ENCODE results near the gene BMP8B. TPM values are rescaled to one million over a fixed set of nuclear protein-coding genes. Genes with fewer than 3 reads are reported as not detected.
"Not testable (repeated sequence)": the region's sequence is repeated elsewhere in the genome, so short reads cannot be mapped to it uniquely, and the experiment has no call there.

The BMP8B gene
- total and polyA plus RNA-seq, 4 donors, result 0.08 to 0.19 (median 0.18) TPM

DNA sequence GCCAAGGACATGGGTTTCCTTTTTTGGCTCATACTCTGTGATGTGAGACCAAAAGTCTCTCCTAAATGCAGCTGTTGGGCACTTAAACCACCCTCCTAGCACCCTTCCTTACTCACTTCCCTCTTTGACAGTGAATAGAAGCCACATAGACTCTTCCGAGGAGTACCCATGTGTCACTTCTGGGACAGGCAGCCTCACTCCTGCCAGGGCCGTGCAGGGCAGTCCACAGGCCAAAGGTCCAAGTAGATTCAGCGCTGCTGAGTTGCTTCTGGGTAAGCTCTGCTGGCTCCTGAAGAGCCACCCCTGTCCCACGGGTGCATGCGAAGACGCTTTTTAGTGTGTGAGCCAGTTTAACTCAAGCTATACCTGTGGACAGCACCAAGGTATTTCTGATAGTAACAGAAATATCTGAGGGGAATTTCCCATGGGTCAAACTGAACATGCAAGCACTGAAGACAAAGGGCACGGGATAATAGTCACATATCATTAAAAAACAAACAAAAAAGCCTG, 36.8 kb upstream of the BMP8B start:
- Histone ChIP-seq H3K4me1 (ENCODE audit: control insufficient read depth in 4 of 4, insufficient read depth in 4 of 4, low read length in 3 of 4) (peaks cover 0 to 11% (median 6%) of the 10 kb centered on the region in 4 donors), H3K27me3 (ENCODE audit: control insufficient read depth in 4 of 4, insufficient read depth in 4 of 4, low read length in 3 of 4) (no peaks in the 10 kb centered on the region), H3K4me3 (ENCODE audit: low read depth in 1 of 3, low read length in 3 of 3) (no peak overlapping the region), H3K27ac (ENCODE audit: low read depth in 1 of 2, low read length in 2 of 2) (no peak overlapping the region), H3K36me3 (ENCODE audit: control insufficient read depth in 4 of 4, insufficient read depth in 3 of 4, low read depth in 1 of 4, low read length in 3 of 4) (no peaks in the 10 kb centered on the region), H3K9me3 (ENCODE audit: control insufficient read depth in 4 of 4, low read length in 3 of 4) (no peaks in the 10 kb centered on the region), H3K9ac (ENCODE audit: low read depth in 1 of 2, low read length in 2 of 2) (no peak overlapping the region)
- DNase-seq (ENCODE audit: low spot score), result no peak
- WGBS, result 44% methylated on average over 7 of the region's 7 CpGs
- TF ChIP-seq FOXA2 (IDR thresholded peaks at IDR 0.05) (no peak), NR2F2 (IDR thresholded peaks at IDR 0.05) (no peak), SP1 (IDR thresholded peaks at IDR 0.05) (peak; percentile 62), JUND (IDR thresholded peaks at IDR 0.05) (no peak), HNF4G (IDR thresholded peaks at IDR 0.05) (peak; percentile 74), YY1 (IDR thresholded peaks at IDR 0.05) (no peak), FOXA1 (IDR thresholded peaks at IDR 0.05) (no peak), GABPA (IDR thresholded peaks at IDR 0.05 in 1 of 2, conservative IDR thresholded peaks at IDR 0.05 in 1 of 2) (no peak), RXRA (IDR thresholded peaks at IDR 0.05) (peak; percentile 41 to 64), HNF4A (conservative IDR thresholded peaks at IDR 0.05) (peak; percentile 95), TAF1 (conservative IDR thresholded peaks at IDR 0.05) (no peak), RAD21 (IDR thresholded peaks at IDR 0.05) (peak in 1 of 2 donors; percentile 20), EGR1 (IDR thresholded peaks at IDR 0.05; ENCODE audit: low read depth in 2 of 2) (no peak)
- TF ChIP-seq, protein P1, sequence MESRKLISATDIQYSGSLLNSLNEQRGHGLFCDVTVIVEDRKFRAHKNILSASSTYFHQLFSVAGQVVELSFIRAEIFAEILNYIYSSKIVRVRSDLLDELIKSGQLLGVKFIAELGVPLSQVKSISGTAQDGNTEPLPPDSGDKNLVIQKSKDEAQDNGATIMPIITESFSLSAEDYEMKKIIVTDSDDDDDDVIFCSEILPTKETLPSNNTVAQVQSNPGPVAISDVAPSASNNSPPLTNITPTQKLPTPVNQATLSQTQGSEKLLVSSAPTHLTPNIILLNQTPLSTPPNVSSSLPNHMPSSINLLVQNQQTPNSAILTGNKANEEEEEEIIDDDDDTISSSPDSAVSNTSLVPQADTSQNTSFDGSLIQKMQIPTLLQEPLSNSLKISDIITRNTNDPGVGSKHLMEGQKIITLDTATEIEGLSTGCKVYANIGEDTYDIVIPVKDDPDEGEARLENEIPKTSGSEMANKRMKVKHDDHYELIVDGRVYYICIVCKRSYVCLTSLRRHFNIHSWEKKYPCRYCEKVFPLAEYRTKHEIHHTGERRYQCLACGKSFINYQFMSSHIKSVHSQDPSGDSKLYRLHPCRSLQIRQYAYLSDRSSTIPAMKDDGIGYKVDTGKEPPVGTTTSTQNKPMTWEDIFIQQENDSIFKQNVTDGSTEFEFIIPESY (IDR thresholded peaks at IDR 0.05), result no peak
- TF ChIP-seq, protein P2, sequence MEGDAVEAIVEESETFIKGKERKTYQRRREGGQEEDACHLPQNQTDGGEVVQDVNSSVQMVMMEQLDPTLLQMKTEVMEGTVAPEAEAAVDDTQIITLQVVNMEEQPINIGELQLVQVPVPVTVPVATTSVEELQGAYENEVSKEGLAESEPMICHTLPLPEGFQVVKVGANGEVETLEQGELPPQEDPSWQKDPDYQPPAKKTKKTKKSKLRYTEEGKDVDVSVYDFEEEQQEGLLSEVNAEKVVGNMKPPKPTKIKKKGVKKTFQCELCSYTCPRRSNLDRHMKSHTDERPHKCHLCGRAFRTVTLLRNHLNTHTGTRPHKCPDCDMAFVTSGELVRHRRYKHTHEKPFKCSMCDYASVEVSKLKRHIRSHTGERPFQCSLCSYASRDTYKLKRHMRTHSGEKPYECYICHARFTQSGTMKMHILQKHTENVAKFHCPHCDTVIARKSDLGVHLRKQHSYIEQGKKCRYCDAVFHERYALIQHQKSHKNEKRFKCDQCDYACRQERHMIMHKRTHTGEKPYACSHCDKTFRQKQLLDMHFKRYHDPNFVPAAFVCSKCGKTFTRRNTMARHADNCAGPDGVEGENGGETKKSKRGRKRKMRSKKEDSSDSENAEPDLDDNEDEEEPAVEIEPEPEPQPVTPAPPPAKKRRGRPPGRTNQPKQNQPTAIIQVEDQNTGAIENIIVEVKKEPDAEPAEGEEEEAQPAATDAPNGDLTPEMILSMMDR (IDR thresholded peaks at IDR 0.05; ENCODE audit: low read depth, low read length, missing input control), result no peak
- TF ChIP-seq, protein P3, sequence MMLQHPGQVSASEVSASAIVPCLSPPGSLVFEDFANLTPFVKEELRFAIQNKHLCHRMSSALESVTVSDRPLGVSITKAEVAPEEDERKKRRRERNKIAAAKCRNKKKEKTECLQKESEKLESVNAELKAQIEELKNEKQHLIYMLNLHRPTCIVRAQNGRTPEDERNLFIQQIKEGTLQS (IDR thresholded peaks at IDR 0.05), result no peak
- TF ChIP-seq, protein P4, sequence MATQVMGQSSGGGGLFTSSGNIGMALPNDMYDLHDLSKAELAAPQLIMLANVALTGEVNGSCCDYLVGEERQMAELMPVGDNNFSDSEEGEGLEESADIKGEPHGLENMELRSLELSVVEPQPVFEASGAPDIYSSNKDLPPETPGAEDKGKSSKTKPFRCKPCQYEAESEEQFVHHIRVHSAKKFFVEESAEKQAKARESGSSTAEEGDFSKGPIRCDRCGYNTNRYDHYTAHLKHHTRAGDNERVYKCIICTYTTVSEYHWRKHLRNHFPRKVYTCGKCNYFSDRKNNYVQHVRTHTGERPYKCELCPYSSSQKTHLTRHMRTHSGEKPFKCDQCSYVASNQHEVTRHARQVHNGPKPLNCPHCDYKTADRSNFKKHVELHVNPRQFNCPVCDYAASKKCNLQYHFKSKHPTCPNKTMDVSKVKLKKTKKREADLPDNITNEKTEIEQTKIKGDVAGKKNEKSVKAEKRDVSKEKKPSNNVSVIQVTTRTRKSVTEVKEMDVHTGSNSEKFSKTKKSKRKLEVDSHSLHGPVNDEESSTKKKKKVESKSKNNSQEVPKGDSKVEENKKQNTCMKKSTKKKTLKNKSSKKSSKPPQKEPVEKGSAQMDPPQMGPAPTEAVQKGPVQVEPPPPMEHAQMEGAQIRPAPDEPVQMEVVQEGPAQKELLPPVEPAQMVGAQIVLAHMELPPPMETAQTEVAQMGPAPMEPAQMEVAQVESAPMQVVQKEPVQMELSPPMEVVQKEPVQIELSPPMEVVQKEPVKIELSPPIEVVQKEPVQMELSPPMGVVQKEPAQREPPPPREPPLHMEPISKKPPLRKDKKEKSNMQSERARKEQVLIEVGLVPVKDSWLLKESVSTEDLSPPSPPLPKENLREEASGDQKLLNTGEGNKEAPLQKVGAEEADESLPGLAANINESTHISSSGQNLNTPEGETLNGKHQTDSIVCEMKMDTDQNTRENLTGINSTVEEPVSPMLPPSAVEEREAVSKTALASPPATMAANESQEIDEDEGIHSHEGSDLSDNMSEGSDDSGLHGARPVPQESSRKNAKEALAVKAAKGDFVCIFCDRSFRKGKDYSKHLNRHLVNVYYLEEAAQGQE (IDR thresholded peaks at IDR 0.05), result no peak
- TF ChIP-seq, protein P5, sequence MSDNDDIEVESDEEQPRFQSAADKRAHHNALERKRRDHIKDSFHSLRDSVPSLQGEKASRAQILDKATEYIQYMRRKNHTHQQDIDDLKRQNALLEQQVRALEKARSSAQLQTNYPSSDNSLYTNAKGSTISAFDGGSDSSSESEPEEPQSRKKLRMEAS (IDR thresholded peaks at IDR 0.05), result no peak

DNA sequence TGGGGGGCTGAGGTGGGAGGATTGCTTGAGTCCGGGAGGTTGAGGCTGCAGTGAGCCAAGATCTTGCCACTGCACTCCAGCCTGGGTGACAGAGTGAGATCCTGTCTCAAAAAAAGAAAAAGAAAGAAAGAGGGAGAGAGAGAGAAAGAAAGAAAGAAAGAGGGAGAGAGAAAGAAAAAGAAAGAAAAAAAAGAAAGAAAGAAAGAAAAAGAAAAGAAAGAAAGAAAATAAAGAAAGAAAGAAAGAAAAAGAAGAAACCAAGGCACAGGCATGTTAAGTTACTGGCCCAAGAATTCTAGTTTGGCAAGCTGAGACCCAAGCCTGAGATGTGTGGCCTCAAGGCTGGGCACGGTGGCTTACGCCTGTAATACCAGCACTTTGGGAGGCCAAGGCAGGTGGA, 34.8 kb upstream of the BMP8B start:
- H3K36me3 ChIP-seq (ENCODE audit: control insufficient read depth in 4 of 4, insufficient read depth in 3 of 4, low read depth in 1 of 4, low read length in 3 of 4); DNase-seq (ENCODE audit: low spot score); H3K27ac ChIP-seq (ENCODE audit: low read depth in 1 of 2, low read length in 2 of 2); H3K27me3 ChIP-seq (ENCODE audit: control insufficient read depth in 4 of 4, insufficient read depth in 4 of 4, low read length in 3 of 4); H3K4me3 ChIP-seq (ENCODE audit: low read depth in 1 of 3, low read length in 3 of 3); H3K9me3 ChIP-seq (ENCODE audit: control insufficient read depth in 4 of 4, low read length in 3 of 4); H3K9ac ChIP-seq (ENCODE audit: low read depth in 1 of 2, low read length in 2 of 2): not testable (repeated sequence)
- 97% methylated on average over 3 of the region's 3 CpGs for WGBS
- H3K4me1 ChIP-seq (ENCODE audit: control insufficient read depth in 4 of 4, insufficient read depth in 4 of 4, low read length in 3 of 4), result peaks cover 0 to 11% (median 6%) of the 10 kb centered on the region in 4 donors

All from liver (tissue), 9 donors.